DMS153 treated with DMSO at 0.1 percent for 48 hours (cell line): ENCODE measurements around the gene TMEM94.
"Not testable (repeated sequence)": the region's sequence is repeated elsewhere in the genome, so short reads cannot be mapped to it uniquely, and the experiment has no call there.

ENCODE experiments used
- DNase-seq: peaks from one replicate; lab custom pipeline; 2025; ENCODE audit not compliant: unreplicated experiment; lab: John Stamatoyannopoulos, UW

The TMEM94 gene

GRCh38 chr17:75509528-75510258 lies 53.3 kb downstream of the TMEM94 start:
- no peak for DNase-seq

- DNase-seq = no peak
These were observed 54.8 kb downstream of the TMEM94 start for GRCh38 chr17:75511270-75511609.

GRCh38 chr17:75511610-75512575 lies 55.5 kb downstream of the TMEM94 start:
- DNase-seq = no peak

GRCh38 chr17:75512926-75513640 lies 56.6 kb downstream of the TMEM94 start:
- no peak for DNase-seq

- no peak for DNase-seq
These were observed 57.2 kb downstream of the TMEM94 start for GRCh38 chr17:75513641-75514000.

GRCh38 chr17:75514299-75514918 lies 58.0 kb downstream of the TMEM94 start:
- no peak for DNase-seq

GRCh38 chr17:75514919-75515495 lies 58.6 kb downstream of the TMEM94 start:
- DNase-seq = no peak

- peak; percentile 90 for DNase-seq
These were observed 59.2 kb downstream of the TMEM94 start, which contains the start of gene CASKIN2 for GRCh38 chr17:75515496-75516254. CASKIN2 (minus strand) TSS chr17:75515537; CDS start chr17:75513804, 1,733 bp downstream.

GRCh38 chr17:75516255-75516618 lies 59.8 kb downstream of the TMEM94 start, which contains the start of gene TSEN54:
TSEN54 (plus strand) TSS chr17:75516528; CDS start chr17:75516561, 33 bp downstream.
- peak; percentile 81 for DNase-seq

GRCh38 chr17:75516619-75517296 lies 60.3 kb downstream of the TMEM94 start:
- no peak for DNase-seq

- no peak for DNase-seq
These were observed 60.9 kb downstream of the TMEM94 start for GRCh38 chr17:75517297-75517865.

- DNase-seq = no peak
These were observed 61.8 kb downstream of the TMEM94 start for GRCh38 chr17:75518201-75518600.

- DNase-seq = no peak
These were observed 62.6 kb downstream of the TMEM94 start for GRCh38 chr17:75518983-75519537.

- not testable (repeated sequence) for DNase-seq
These were observed 64.0 kb downstream of the TMEM94 start for GRCh38 chr17:75520413-75520812.

- no peak for DNase-seq
These were observed 64.9 kb downstream of the TMEM94 start for GRCh38 chr17:75521290-75521689.

GRCh38 chr17:75521951-75522727 lies 65.7 kb downstream of the TMEM94 start:
- no peak for DNase-seq

GRCh38 chr17:75523647-75524046 lies 67.2 kb downstream of the TMEM94 start:
- DNase-seq = no peak
